ENCODE data around the gene DNAH12.
"Not testable (repeated sequence)": the region's sequence is repeated elsewhere in the genome, so short reads cannot be mapped to it uniquely, and the experiment has no call there.

Gene DNAH12

GRCh38 chr3:57314204-57314603, 229.9 kb downstream of the DNAH12 start:
- no peaks in the 10 kb centered on the region for H3K4me1 ChIP-seq (ENCODE audit: control insufficient read depth, insufficient read depth, low read length)
- no peaks in the 10 kb centered on the region for H3K9me3 ChIP-seq (ENCODE audit: control insufficient read depth in 2 of 2, low read length in 2 of 2)
- no peak overlapping the region for H3K9ac ChIP-seq (ENCODE audit: low read length in 2 of 2)
- H3K27ac ChIP-seq (ENCODE audit: low read length) = no peak overlapping the region
- H3K4me3 ChIP-seq (ENCODE audit: low read length in 2 of 2) = no peak overlapping the region
- H3K36me3 ChIP-seq (ENCODE audit: control insufficient read depth in 2 of 2, insufficient read depth in 2 of 2, low read length in 2 of 2) = no peaks in the 10 kb centered on the region
- H3K27me3 ChIP-seq (ENCODE audit: control insufficient read depth in 1 of 2, insufficient read depth in 2 of 2, low read length in 2 of 2) = no peaks in the 10 kb centered on the region

- H3K27ac ChIP-seq (ENCODE audit: low read length) = no peak overlapping the region
- no peaks in the 10 kb centered on the region for H3K4me1 ChIP-seq (ENCODE audit: control insufficient read depth, insufficient read depth, low read length)
- no peak overlapping the region for H3K9ac ChIP-seq (ENCODE audit: low read length in 2 of 2)
- no peaks in the 10 kb centered on the region for H3K9me3 ChIP-seq (ENCODE audit: control insufficient read depth in 2 of 2, low read length in 2 of 2)
- H3K4me3 ChIP-seq (ENCODE audit: low read length in 2 of 2) = no peak overlapping the region
- H3K27me3 ChIP-seq (ENCODE audit: control insufficient read depth in 1 of 2, insufficient read depth in 2 of 2, low read length in 2 of 2) = no peaks in the 10 kb centered on the region
- H3K36me3 ChIP-seq (ENCODE audit: control insufficient read depth in 2 of 2, insufficient read depth in 2 of 2, low read length in 2 of 2) = no peaks in the 10 kb centered on the region
Measured at GRCh38 chr3:57309769-57310360, 234.3 kb downstream of the DNAH12 start.

- H3K9me3 ChIP-seq (ENCODE audit: control insufficient read depth in 2 of 2, low read length in 2 of 2); H3K4me3 ChIP-seq (ENCODE audit: low read length in 2 of 2); H3K36me3 ChIP-seq (ENCODE audit: control insufficient read depth in 2 of 2, insufficient read depth in 2 of 2, low read length in 2 of 2); H3K27ac ChIP-seq (ENCODE audit: low read length); H3K4me1 ChIP-seq (ENCODE audit: control insufficient read depth, insufficient read depth, low read length); H3K27me3 ChIP-seq (ENCODE audit: control insufficient read depth in 1 of 2, insufficient read depth in 2 of 2, low read length in 2 of 2); H3K9ac ChIP-seq (ENCODE audit: low read length in 2 of 2): not testable (repeated sequence)
Measured at GRCh38 chr3:57303520-57303919, 240.6 kb downstream of the DNAH12 start.

- H3K4me1 ChIP-seq (ENCODE audit: control insufficient read depth, insufficient read depth, low read length) = no peaks in the 10 kb centered on the region
- no peak overlapping the region for H3K4me3 ChIP-seq (ENCODE audit: low read length in 2 of 2)
- no peaks in the 10 kb centered on the region for H3K36me3 ChIP-seq (ENCODE audit: control insufficient read depth in 2 of 2, insufficient read depth in 2 of 2, low read length in 2 of 2)
- no peaks in the 10 kb centered on the region for H3K27me3 ChIP-seq (ENCODE audit: control insufficient read depth in 1 of 2, insufficient read depth in 2 of 2, low read length in 2 of 2)
- no peak overlapping the region for H3K9ac ChIP-seq (ENCODE audit: low read length in 2 of 2)
- H3K27ac ChIP-seq (ENCODE audit: low read length) = no peak overlapping the region
- H3K9me3 ChIP-seq (ENCODE audit: control insufficient read depth in 2 of 2, low read length in 2 of 2) = no peaks in the 10 kb centered on the region
Measured at GRCh38 chr3:57298041-57298440, 246.1 kb downstream of the DNAH12 start.

GRCh38 chr3:57292897-57293526, 251.1 kb downstream of the DNAH12 start:
- no peaks in the 10 kb centered on the region for H3K27me3 ChIP-seq (ENCODE audit: control insufficient read depth in 1 of 2, insufficient read depth in 2 of 2, low read length in 2 of 2)
- no peaks in the 10 kb centered on the region for H3K9me3 ChIP-seq (ENCODE audit: control insufficient read depth in 2 of 2, low read length in 2 of 2)
- no peak overlapping the region for H3K4me3 ChIP-seq (ENCODE audit: low read length in 2 of 2)
- H3K9ac ChIP-seq (ENCODE audit: low read length in 2 of 2) = no peak overlapping the region
- H3K27ac ChIP-seq (ENCODE audit: low read length) = no peak overlapping the region
- no peaks in the 10 kb centered on the region for H3K36me3 ChIP-seq (ENCODE audit: control insufficient read depth in 2 of 2, insufficient read depth in 2 of 2, low read length in 2 of 2)
- no peaks in the 10 kb centered on the region for H3K4me1 ChIP-seq (ENCODE audit: control insufficient read depth, insufficient read depth, low read length)

GRCh38 chr3:57292159-57292896, 251.8 kb downstream of the DNAH12 start, which contains the start of gene ASB14:
Gene ASB14 (minus strand): TSS chr3:57292685. CDS start chr3:57292033, 652 bp downstream.
- no peaks in the 10 kb centered on the region for H3K36me3 ChIP-seq (ENCODE audit: control insufficient read depth in 2 of 2, insufficient read depth in 2 of 2, low read length in 2 of 2)
- H3K9me3 ChIP-seq (ENCODE audit: control insufficient read depth in 2 of 2, low read length in 2 of 2) = no peaks in the 10 kb centered on the region
- H3K4me1 ChIP-seq (ENCODE audit: control insufficient read depth, insufficient read depth, low read length) = no peaks in the 10 kb centered on the region
- H3K4me3 ChIP-seq (ENCODE audit: low read length in 2 of 2) = no peak within 1 kb of the TSS
- H3K9ac ChIP-seq (ENCODE audit: low read length in 2 of 2) = no peak within 1 kb of the TSS
- no peak within 1 kb of the TSS for H3K27ac ChIP-seq (ENCODE audit: low read length)
- no peaks in the 10 kb centered on the region for H3K27me3 ChIP-seq (ENCODE audit: control insufficient read depth in 1 of 2, insufficient read depth in 2 of 2, low read length in 2 of 2)

GRCh38 chr3:57288403-57288802, 255.7 kb downstream of the DNAH12 start:
- Histone ChIP-seq H3K27ac (ENCODE audit: low read length) (no peak overlapping the region), H3K36me3 (ENCODE audit: control insufficient read depth in 2 of 2, insufficient read depth in 2 of 2, low read length in 2 of 2) (no peaks in the 10 kb centered on the region), H3K4me1 (ENCODE audit: control insufficient read depth, insufficient read depth, low read length) (no peaks in the 10 kb centered on the region), H3K27me3 (ENCODE audit: control insufficient read depth in 1 of 2, insufficient read depth in 2 of 2, low read length in 2 of 2) (no peaks in the 10 kb centered on the region), H3K9me3 (ENCODE audit: control insufficient read depth in 2 of 2, low read length in 2 of 2) (no peaks in the 10 kb centered on the region), H3K9ac (ENCODE audit: low read length in 2 of 2) (no peak overlapping the region), H3K4me3 (ENCODE audit: low read length in 2 of 2) (no peak overlapping the region)

- no peaks in the 10 kb centered on the region for H3K36me3 ChIP-seq (ENCODE audit: control insufficient read depth in 2 of 2, insufficient read depth in 2 of 2, low read length in 2 of 2)
- no peak overlapping the region for H3K9ac ChIP-seq (ENCODE audit: low read length in 2 of 2)
- no peaks in the 10 kb centered on the region for H3K9me3 ChIP-seq (ENCODE audit: control insufficient read depth in 2 of 2, low read length in 2 of 2)
- no peak overlapping the region for H3K27ac ChIP-seq (ENCODE audit: low read length)
- H3K27me3 ChIP-seq (ENCODE audit: control insufficient read depth in 1 of 2, insufficient read depth in 2 of 2, low read length in 2 of 2) = no peaks in the 10 kb centered on the region
- no peak overlapping the region for H3K4me3 ChIP-seq (ENCODE audit: low read length in 2 of 2)
- H3K4me1 ChIP-seq (ENCODE audit: control insufficient read depth, insufficient read depth, low read length) = no peaks in the 10 kb centered on the region
Measured at GRCh38 chr3:57287205-57287604, 256.9 kb downstream of the DNAH12 start.

- H3K4me3 ChIP-seq (ENCODE audit: low read length in 2 of 2) = no peak overlapping the region
- H3K27me3 ChIP-seq (ENCODE audit: control insufficient read depth in 1 of 2, insufficient read depth in 2 of 2, low read length in 2 of 2) = no peaks in the 10 kb centered on the region
- H3K9me3 ChIP-seq (ENCODE audit: control insufficient read depth in 2 of 2, low read length in 2 of 2) = no peaks in the 10 kb centered on the region
- no peaks in the 10 kb centered on the region for H3K36me3 ChIP-seq (ENCODE audit: control insufficient read depth in 2 of 2, insufficient read depth in 2 of 2, low read length in 2 of 2)
- H3K4me1 ChIP-seq (ENCODE audit: control insufficient read depth, insufficient read depth, low read length) = no peaks in the 10 kb centered on the region
- H3K27ac ChIP-seq (ENCODE audit: low read length) = no peak overlapping the region
- no peak overlapping the region for H3K9ac ChIP-seq (ENCODE audit: low read length in 2 of 2)
Measured at GRCh38 chr3:57283334-57283733, 260.8 kb downstream of the DNAH12 start.

- Histone ChIP-seq H3K4me3 (ENCODE audit: low read length in 2 of 2) (no peak overlapping the region), H3K9ac (ENCODE audit: low read length in 2 of 2) (no peak overlapping the region), H3K9me3 (ENCODE audit: control insufficient read depth in 2 of 2, low read length in 2 of 2) (no peaks in the 10 kb centered on the region), H3K27me3 (ENCODE audit: control insufficient read depth in 1 of 2, insufficient read depth in 2 of 2, low read length in 2 of 2) (no peaks in the 10 kb centered on the region), H3K27ac (ENCODE audit: low read length) (no peak overlapping the region), H3K36me3 (ENCODE audit: control insufficient read depth in 2 of 2, insufficient read depth in 2 of 2, low read length in 2 of 2) (no peaks in the 10 kb centered on the region), H3K4me1 (ENCODE audit: control insufficient read depth, insufficient read depth, low read length) (no peaks in the 10 kb centered on the region)
Measured at GRCh38 chr3:57281715-57282114, 262.4 kb downstream of the DNAH12 start.

GRCh38 chr3:57279685-57280084, 264.5 kb downstream of the DNAH12 start:
- H3K4me1 ChIP-seq (ENCODE audit: control insufficient read depth, insufficient read depth, low read length) = no peaks in the 10 kb centered on the region
- H3K9ac ChIP-seq (ENCODE audit: low read length in 2 of 2) = no peak overlapping the region
- H3K27me3 ChIP-seq (ENCODE audit: control insufficient read depth in 1 of 2, insufficient read depth in 2 of 2, low read length in 2 of 2) = no peaks in the 10 kb centered on the region
- no peaks in the 10 kb centered on the region for H3K9me3 ChIP-seq (ENCODE audit: control insufficient read depth in 2 of 2, low read length in 2 of 2)
- no peak overlapping the region for H3K27ac ChIP-seq (ENCODE audit: low read length)
- peaks cover 0 to 2% of the 10 kb centered on the region in 2 donors for H3K36me3 ChIP-seq (ENCODE audit: control insufficient read depth in 2 of 2, insufficient read depth in 2 of 2, low read length in 2 of 2)
- H3K4me3 ChIP-seq (ENCODE audit: low read length in 2 of 2) = no peak overlapping the region

Data from stomach smooth muscle (tissue), 2 donors.